Choroid plexus epithelial cell (primary cell): ENCODE measurements around the gene OR6S1.
"Not testable (repeated sequence)": the region's sequence is repeated elsewhere in the genome, so short reads cannot be mapped to it uniquely, and the experiment has no call there.

Experiments
- DNase-seq: peaks from one replicate; pipeline ENCODE4 v3.0.0-alpha.2; 2010; ENCODE audit warnings: low read depth
- H3K4me3 ChIP-seq: 2 replicates; pipeline ENCODE4 v1.5.1; 2011; ENCODE audit warnings: low read depth, mild to moderate bottlenecking, control low read depth, low read length, moderate library complexity
- TF ChIP-seq, protein P1 (sequence below): conservative IDR thresholded peaks from 2 replicates; pipeline ENCODE4 v1.5.1; 2011; ENCODE audit warnings: low read depth, mild to moderate bottlenecking, control low read depth, inconsistent platforms, low read length, moderate library complexity

The OR6S1 gene

DNA sequence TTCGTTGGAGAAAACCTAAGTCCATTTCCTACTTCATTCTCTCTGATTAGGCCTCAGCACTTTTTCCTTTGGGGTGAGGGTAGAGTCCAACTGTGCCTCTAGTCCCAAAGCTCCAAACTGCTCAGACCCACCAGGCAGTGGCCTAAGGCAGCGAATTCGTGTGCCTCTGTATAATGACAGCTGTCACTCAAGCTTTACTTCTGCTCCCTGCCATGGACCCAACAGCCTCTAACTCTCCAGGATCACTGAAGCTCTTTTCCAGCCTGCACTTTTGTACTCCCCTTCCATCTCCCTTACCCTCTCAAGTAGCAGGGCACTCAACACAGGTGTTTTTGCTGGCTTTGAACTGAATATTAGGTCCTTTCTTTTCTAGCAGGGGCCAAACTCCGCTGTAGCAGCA lies 14.8 kb upstream of the OR6S1 start:
- TF ChIP-seq, protein P1, sequence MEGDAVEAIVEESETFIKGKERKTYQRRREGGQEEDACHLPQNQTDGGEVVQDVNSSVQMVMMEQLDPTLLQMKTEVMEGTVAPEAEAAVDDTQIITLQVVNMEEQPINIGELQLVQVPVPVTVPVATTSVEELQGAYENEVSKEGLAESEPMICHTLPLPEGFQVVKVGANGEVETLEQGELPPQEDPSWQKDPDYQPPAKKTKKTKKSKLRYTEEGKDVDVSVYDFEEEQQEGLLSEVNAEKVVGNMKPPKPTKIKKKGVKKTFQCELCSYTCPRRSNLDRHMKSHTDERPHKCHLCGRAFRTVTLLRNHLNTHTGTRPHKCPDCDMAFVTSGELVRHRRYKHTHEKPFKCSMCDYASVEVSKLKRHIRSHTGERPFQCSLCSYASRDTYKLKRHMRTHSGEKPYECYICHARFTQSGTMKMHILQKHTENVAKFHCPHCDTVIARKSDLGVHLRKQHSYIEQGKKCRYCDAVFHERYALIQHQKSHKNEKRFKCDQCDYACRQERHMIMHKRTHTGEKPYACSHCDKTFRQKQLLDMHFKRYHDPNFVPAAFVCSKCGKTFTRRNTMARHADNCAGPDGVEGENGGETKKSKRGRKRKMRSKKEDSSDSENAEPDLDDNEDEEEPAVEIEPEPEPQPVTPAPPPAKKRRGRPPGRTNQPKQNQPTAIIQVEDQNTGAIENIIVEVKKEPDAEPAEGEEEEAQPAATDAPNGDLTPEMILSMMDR = no peak
- no peak overlapping the region for H3K4me3 ChIP-seq
- DNase-seq = no peak

DNA sequence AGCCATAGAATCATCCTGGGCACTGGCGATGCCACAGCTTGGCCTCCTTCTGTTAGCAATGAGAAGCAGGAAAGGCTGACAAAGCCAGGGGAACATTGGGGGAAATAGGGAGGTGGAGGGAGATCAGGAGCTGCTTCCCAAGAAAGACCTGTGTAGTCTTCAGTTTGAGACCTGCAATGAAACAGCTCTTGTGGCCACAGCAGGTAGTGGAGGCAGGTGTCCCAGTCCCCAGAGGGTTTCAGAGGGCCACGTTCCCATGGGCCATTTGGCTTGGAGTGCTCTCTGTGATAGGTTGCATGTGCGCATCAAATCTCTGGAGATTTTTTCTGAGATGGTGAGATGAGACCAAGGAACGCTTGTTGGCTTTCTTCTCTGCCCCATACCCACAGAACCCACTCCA lies 14.4 kb upstream of the OR6S1 start:
- TF ChIP-seq, protein P1 = no peak
- no peak for DNase-seq
- H3K4me3 ChIP-seq = no peak overlapping the region

DNA sequence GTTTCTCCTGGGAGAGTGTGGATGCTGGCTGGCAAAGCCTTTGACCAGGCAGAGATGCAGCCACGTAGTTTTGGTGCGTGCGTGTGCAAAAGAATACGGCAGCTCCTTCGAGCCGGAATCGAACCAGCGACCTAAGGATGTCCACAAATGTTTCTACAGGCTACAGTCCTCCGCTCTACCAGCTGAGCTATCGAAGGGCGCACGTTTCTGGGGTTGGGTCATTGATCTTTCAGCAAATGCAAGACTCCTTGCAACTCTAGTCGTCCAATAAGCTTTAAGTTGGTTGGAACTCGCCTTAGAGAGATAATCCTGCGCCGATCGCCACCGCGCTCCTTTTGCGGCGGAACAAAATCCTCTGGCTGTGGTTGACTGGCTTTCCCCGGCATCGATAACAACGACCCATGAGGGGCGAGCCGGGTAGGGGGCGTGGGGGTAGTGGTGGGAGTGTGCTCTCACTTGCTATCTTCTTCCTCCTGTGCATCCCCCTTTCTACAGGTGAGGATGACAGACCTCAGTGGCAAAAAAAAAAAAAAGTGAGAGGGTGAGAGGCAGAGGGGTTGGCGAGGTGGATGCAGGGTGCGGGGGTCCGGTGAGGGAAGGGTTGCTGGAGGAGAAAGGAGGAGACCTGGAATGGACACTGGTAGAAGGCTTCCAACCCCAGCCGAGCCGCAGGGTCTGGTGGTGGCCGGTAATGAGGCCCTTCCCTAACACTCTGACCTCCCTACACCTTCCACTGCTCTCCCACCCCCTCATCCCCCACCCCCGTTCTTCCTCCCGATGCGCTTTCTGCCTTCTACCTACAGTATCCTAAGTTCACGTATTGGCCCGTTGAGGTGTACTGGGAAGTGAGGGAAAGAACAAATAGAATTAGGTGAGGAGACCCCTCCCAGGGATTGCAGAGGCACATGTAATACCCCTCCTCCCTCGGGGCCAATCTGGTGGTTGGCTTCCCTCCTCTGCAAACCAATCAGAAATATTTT lies 11.8 kb upstream of the OR6S1 start:
- peak; percentile 62 for DNase-seq
- H3K4me3 ChIP-seq = no peak overlapping the region
- TF ChIP-seq, protein P1 = no peak

DNA sequence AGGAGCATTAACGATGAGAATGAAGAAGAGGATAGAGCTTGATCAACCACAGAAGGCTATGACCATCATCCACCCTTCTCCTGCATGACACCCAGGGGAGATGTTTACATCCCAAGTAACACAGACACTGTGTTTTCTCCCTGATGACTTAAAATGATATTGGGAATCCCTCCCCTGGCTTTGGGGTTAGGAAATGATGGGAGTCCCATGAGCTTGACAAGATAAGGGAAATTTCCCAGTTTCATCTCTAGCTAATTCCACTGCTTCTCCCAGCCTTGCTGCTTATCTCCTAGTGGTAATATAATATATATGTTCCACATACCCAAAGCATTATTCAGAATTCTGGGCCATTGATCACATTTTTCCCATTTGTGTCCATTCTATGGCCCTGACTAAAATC lies 4.0 kb upstream of the OR6S1 start:
- no peak overlapping the region for H3K4me3 ChIP-seq
- no peak for DNase-seq
- TF ChIP-seq, protein P1 = no peak

DNA sequence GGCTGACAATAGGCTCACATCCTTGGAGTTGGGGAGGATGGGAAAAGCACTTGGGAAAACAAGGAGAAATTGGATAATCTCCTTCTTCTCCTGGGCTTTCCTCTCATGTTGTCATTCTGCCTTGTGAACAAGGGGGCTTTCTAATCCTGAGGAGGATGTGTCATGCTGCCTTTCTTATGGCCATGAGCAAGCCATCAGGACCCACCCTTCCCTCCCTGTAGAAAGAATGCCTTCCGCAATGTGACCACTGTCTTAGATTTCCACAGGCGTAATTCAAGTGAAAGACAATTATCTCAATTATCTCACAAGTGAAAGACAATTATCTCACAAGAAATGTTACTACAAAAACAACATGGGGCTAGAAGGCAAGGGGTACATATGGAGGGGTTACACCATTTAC lies 3.0 kb upstream of the OR6S1 start:
- H3K4me3 ChIP-seq = no peak overlapping the region
- TF ChIP-seq, protein P1 = no peak
- no peak for DNase-seq

DNA sequence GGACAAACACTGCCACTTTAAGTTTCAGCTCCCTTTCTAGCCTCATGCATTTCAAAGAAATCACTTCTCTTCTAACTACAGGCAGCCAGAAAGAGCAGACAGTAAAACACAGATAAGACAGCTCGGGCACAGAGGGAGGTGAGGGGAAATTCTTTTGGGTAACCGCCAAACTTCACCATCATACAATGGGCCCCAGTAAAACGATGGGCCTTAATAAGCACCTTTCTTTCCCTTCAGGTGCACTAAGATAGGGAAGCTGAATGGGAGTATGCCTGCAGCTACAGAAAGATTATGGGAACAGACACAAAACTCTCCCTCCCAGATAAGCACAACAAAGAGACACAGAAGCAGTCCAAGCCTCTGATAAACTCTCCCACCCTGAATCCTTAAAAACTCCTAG lies 1.3 kb upstream of the OR6S1 start:
- not testable (repeated sequence) for DNase-seq

DNA sequence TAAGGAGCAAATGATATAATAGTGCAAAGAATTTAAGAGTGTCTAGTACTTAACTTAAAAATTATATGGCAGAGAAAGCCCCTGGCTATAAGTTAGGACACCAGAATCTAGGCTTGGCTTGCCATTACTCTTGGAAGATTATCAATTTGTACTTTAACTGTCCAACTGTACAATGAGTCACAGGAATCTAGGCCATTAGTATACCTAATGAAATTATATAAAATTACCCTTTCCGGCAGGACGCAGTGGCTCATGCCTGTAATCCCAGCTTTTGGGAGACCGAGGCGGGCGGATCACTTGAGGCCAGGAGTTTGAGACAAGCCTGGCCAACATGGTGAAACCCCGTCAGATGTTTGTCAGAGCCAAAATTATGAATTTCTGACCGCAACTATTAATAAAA lies 691 bp upstream of the OR6S1 start:
- DNase-seq = no peak
- TF ChIP-seq, protein P1 = no peak
- no peak overlapping the region for H3K4me3 ChIP-seq

More for the DNA sequence above, 1.3 kb upstream of the OR6S1 start:
- not testable (repeated sequence) for H3K4me3 ChIP-seq
